GM12892 (cell line): ENCODE data around the gene NUP210L.

Experiments
- POLR2A ChIP-seq: IDR thresholded peaks from 2 replicates; pipeline ENCODE4 v1.6.1; 2011; ENCODE audit warnings: low read depth, low read length, control low read depth
- TAF1 ChIP-seq: IDR thresholded peaks from 2 replicates; pipeline ENCODE4 v1.6.1; 2011; ENCODE audit warnings: low read depth, mild to moderate bottlenecking, control low read depth, low read length, borderline replicate concordance

DNA sequence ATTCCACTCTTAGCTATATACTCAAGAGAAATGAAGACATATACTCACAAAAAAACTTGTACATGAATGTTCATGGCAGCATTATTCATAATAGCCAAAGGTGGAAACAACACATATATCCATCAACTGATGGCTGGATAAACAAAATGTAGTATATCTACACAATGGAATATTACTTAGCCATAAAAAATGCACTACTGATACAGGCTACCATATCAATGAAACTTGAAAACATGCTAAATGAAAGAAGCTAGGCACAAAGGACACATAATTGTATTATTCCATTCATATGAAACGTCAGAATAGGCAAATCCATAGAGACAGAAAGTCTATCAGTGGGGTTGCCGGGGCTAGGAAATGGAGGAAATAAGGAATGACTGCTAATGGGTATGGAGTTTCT, 67.3 kb downstream of the NUP210L start:
- TF ChIP-seq POLR2A = no peak
- no peak for TF ChIP-seq TAF1
